CD4-positive, alpha-beta T cell treated with Interleukin-15 for 1 hour (primary cell): ENCODE measurements around the gene TMEM178B.
"Not testable (repeated sequence)": the region's sequence is repeated elsewhere in the genome, so short reads cannot be mapped to it uniquely, and the experiment has no call there.

ENCODE experiments used
- DNase-seq: peaks from one replicate; pipeline ENCODE4 v3.0.0-alpha.2; 2020

Gene TMEM178B

DNA sequence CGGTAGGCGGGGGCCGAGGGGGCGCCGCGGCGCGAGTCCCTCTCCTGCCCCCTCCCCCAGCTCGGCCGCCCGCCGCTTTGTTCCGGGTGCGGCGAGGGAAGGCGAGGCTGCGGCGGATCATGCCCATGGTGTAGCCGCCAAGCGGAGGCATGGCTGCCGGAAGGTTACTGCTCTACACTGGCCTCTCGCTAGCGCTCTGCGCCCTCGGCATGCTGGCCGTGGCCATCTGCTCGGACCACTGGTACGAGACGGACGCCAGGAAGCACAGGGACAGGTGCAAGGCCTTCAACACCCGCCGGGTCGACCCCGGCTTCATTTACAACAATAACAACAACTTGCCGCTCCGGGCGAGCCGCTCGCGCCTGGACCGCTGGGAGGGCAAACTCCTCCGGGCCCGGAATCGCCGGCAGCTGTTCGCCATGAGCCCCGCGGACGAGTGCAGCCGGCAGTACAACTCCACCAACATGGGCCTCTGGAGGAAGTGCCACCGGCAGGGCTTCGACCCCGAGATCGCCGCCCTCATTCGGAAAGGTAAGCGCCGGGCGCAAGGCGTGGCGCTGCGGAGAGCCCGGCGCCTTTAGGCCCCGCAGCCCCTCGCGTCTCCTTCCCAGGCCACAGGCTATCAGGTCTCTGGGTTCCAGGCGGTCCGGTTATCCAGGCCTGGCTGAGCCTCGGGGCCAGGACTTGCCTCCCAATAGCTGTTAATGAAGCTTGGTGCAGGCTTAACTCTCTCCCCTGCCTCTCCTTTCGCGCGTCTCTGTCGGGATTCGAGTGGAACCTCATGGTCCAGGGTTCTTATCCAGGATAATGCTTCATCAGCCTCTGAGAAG lies 513 bp downstream of the TMEM178B start:
- no peak for DNase-seq

DNA sequence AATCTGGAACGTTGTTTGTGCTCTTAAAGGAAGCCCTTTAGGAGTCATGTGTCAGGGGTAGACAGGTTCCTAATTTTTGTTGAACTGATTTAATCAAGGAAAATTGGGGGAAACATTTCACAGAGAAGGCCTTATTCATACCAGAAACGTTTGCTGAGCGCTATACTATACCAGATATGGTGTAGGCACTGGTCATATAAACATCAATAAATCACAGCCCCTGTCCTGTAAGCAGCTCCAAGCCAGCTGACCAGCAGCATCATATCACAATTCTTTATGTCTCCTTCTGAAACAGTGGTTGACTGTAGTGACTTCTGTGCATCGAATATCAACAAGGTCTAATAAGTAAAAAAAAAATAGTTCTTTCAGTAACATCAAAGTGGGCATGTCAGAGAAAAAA lies 1.1 kb downstream of the TMEM178B start:
- no peak for DNase-seq

DNA sequence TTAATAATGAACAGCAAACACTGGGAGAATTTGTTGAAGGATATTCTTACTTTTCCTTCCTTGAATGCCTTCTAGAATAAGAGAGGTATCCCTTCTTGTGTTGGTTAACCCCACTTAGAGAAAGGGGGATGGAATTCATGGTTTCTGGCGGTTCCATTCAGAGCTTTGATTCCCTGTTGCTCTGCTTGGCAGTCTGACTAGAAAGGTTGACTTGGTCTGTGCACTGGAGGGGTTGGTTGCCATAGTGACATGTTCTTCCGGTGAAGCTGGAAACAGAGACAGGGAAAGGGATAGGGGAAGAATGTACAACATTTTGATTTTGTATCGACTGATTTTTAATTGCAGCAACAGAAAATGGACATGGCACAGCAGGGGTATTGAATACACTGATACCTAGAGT lies 2.5 kb downstream of the TMEM178B start:
- DNase-seq, result no peak

DNA sequence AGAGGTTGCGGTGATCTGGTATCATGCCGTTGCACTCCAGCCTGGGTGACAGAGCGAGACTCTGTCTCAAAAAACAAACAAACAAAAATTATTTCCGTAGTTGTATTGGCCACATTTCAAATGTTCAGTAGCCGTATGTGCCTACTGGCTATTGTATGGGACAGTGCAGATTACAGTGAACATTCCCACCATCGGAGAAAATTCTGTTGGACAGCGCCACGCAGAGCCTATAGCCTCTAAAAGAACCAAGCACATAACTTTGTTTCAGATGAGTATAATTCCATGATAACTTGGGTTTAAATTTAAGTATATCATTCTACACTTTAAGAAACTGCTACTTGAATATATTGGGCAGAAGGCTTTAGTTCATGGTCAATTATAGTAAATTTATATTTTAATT lies 5.4 kb downstream of the TMEM178B start:
- no peak for DNase-seq

DNA sequence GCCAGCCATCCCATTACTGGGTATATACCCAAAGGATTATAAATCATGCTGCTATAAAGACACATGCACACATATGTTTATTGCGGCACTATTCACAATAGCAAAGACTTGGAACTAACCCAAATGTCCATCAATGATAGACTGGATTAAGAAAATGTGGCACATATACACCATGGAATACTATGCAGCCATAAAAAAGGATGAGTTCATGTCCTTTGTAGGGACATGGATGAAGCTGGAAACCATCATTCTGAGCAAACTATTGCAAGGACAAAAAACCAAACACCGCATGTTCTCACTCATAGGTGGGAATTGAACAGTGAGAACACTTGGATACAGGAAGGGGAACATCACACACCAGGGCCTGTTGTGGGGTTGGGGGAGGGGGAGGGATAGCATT lies 15.6 kb downstream of the TMEM178B start:
- DNase-seq, result not testable (repeated sequence)

DNA sequence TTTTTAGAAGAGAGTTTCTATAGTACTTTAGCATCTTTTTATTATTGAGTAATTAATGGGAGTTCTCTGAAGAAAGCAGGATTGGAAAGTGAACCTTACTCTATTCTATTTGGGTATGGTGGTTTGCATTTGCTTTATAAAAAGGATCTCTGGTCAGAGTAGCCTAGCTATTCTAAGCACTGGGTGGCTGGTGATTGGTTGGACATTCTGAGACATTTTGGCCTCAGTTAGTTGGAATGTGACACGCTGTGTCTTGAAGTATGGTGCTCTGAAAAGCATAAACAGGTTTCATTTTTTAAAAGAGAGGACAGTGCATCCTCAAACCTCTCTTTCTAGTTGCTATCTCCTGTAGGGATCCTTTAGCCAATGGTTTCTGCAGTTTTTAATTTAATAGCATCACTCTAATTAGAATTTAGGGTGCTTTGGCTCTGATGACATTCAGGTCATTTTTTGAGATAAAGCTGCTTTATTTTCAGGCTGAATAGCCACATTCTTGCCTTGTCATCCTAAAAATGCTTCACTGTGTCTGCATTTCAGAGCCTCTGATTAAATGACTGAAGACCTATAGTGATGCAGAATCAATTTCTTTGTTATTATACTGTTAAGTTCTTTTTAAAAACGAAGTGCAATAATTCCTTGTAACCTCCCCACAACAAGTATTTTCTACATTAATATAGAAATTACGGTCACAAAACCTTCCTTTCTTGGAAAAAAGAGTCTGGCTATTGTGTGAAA lies 20.6 kb downstream of the TMEM178B start:
- DNase-seq, result no peak

DNA sequence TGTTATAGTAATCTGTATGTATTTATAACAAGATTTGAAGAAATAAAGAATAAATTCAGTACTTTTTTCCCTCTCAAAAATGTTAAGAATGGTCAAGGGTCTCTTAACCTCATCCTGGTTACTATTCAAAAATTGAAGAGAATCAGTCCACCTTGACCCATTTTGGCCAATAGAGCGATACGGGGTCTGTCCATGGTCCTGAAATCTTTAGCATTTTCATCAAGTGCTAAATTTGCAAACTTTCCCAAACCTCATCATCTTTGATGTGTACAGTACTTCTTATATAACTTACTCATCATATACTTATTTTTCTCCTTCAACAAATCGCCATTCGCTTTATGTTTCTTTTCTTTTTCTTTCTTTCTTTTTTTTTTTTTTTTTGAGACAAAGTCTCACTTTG lies 23.6 kb downstream of the TMEM178B start:
- DNase-seq, result no peak

DNA sequence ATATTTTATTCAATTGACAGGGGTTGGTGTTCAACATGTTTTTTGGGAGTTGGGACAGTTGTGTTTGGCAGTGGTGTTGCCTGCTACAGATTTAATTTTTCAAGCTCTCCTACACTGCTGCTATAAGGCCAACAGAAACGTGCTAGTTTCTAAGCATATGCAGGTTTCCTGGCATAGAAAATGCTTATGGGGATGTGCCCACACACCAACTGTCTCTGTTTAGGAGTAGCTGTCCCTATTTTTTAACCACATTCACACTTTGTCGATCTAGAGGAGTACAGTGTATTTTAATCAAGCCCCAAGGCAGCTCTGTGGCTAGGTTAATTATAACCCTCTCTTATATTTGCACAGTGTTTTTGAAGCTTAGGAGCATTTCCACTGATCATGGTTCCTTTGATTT lies 28.6 kb downstream of the TMEM178B start:
- DNase-seq, result no peak

DNA sequence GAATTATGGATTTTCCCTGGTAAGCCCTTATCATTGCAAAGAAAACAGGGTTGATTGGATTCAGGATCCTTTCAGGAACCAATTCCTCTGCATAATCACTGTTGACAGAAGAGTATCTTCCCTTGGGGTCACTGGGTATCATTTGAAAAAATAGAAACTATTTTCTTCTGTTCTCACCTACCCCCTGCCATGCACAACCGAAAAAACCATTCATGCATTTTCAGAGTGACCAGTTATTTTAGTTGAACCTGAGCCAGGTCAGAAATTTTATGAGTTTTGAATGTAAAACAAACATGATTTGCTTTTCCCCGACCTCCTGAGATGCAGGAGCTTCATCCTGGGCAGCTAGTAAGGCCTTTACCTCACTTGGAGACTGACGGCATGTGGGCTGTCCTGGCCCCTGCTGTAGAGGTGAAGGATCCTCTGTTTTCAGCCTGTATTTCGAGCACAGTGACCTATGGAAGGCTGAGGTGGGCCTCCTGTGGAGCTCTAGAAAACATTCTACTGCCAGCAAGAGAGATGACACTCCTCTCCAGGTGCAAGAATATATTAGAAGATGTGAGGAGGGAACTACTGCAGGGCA lies 30.1 kb downstream of the TMEM178B start:
- DNase-seq, result no peak

DNA sequence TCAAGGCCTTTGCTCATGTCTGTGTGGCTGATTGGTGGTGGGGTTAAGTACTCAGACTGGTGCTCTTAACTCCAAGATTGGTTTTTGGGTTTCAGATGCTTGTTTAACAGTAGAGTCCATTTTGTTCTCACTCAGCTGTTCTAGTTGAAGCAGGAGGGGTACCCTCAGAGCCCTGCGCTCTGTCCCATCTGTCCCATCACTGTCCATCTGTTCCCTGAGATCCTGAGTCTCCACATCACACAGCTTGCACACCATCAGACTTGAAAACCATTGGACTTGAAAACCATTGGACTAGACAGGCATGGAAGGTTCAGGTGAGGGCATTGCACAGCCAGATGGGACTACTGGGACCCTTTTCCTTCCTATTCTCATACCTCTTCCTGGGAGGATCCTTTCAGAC lies 39.3 kb downstream of the TMEM178B start:
- DNase-seq, result no peak

DNA sequence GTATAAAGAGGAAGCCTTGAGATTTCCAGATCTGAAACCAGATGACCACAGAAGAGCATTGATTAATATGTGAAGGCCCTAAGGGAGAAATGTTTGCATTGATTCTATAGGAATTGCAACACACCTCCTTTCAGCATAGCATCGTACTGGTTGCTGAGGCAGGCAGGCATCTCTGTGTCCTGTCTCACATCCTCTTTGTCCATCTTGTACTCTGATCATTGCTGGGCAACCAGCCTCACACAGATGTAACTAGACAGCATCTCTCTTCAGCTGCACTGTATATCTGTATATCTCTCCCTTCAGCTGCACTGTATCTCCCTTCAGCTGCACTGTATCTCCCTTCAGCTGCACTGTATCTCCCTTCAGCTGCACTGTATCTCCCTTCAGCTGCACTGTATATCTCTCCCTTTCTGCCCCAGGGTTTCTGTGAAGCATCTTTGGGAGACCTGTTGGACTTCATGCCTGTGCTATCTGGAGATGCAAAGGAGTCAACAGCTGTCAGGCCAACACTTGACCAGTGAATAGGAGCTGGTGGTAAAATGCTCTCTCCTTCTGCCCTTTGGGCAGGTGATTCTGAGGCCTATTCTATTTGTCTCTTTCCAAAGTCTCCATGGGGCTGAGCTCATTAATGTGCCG lies 40.3 kb downstream of the TMEM178B start:
- DNase-seq, result no peak

DNA sequence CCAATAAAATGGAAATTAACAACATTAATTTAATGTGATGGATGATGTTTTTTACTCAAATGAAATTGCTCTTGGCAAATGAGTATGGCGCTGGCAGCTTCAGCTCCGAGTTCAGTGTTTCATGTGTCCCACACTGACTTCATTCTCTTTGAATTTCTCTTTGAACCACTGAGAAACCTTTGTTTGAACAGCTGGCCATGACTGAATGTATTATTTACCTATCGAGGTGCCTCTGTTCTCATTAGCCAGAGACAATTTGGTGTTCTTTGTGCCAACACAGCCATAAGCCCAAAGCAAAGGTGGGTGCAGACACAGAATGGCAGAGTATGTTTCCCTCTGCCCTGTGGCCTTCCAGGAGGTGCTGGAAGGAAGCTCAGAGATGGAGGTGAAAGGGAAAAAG lies 42.1 kb downstream of the TMEM178B start:
- no peak for DNase-seq

DNA sequence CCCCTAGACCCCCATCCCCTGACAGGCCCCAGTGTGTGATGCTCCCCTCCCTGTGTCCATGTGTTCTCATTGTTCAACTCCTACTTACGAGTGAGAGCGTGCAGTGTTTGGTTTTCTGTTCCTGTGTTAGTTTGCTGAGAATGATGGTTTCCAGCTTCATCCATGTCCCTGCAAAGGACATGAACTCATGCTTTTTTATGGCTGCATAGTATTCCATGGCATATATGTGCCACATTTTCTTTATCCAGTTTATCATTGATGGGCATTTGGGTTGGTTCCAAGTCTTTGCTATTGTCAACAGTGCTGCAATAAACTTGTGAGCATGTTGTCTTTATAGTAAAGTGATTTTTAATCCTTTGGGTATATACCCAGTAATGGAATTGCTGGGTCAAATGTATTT lies 42.8 kb downstream of the TMEM178B start:
- not testable (repeated sequence) for DNase-seq

DNA sequence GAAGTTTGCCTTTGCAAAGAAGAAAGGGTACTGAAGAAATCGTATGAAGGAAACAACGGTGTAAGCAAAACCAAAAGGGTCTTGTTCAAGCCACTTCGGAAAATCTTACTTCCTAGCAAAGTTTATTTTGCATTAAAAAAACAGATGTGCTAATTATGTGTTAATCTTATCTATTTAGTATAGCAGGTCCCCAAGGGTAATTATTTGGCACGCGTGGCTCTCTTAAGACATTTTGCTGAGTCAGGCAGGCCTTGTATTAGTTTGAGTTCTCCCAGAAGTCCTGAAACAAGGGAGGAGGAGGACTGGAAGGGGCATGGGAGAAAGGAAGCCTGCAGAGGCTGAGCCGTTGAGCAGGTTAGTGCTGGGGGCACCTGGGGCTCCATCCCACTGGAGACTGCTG lies 44.9 kb downstream of the TMEM178B start:
- DNase-seq, result no peak

DNA sequence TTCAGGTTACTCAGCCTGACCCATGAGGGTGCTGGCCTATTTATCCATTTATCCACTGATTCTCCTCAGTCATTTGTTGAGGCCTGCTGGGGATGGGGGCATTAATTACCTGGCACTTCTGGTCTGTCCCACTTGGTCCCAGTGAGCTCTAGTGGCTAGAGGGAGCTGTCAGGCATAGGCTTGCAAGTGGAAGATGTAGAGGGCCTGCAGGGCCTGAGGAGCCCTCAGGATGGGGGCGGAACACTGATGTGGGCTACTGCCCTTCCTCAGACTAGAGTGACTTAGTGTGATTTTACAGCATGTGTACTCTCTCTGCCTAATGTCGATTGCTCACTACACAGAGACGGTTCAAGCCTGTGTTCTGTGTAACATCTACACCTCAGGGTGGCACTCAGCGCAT lies 45.3 kb downstream of the TMEM178B start:
- DNase-seq, result no peak

DNA sequence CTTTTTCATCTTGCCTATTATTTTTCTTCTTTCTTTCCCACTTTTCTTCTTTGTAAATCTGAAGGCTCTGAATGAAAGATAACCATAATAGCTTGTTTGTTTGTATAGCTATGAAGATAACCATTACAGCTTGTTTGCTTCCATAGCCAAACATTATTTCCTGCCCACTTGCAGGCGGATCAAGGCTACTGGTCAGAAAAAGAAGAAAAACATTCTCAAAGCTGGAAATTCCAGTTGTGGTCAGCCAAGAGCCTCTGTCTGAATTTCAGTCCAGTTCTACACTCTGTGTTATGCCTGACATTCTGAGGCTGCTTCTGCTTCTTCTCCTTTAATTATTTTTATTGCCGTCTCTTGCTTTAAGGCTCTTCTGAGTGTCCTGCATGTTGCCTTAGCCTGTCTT lies 48.9 kb downstream of the TMEM178B start:
- DNase-seq, result no peak

DNA sequence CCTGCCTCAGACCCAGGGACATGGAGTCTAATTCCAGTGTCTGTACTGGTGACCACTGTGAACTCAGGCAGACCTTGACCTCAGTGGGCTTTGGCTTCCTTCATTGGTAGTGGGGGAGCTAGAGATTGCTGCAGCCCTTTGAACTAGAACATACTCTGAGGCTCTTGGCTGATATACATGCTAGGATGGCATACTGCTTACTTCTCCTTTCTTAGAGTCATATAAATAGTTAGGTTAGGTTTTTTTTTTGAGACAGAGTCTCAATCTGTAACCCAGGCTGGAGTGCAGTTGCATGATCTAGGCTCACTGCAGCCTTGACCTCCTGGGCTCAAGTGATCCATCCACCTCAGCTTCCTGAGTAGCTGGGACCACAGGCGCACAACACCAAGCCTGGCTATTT lies 49.7 kb downstream of the TMEM178B start:
- DNase-seq, result no peak

DNA sequence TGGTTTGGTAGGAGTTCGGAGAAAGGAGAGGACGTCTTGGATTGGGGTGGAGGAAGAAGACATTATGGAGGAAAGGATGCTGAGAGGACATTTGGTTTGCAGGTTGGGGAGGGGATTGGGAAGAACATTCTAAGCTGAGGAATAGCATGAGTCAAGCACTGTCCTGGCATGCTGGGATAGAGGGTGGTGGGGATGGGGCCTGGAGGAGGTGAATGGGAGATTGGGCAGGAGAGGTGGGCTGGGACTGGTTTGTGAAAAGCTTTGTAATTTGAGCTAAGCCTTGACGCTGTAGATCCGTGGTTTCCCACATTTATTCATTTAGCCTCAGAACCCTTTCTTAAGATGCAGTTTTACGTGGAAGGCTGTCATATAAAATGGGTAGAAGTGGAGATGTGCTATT lies 52.2 kb downstream of the TMEM178B start:
- DNase-seq, result no peak

DNA sequence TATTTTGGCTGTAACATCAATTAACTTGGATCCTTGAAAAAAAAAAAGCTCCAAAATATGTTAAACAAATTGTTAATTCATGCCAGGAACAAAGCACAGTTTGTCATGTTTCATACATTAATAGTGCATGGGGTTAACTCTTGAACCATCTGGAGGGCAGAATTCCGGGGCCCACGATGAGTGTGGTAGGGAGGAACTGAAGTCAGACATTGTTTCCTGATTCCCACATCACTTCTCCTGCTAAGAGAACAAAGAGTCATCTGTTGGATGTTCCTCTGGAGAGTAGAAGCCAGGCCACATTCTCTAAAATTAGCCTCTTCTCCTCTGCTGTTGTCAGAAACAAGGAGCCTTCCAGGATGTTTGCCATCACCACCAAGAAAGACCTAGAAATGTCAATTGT lies 54.6 kb downstream of the TMEM178B start:
- no peak for DNase-seq

DNA sequence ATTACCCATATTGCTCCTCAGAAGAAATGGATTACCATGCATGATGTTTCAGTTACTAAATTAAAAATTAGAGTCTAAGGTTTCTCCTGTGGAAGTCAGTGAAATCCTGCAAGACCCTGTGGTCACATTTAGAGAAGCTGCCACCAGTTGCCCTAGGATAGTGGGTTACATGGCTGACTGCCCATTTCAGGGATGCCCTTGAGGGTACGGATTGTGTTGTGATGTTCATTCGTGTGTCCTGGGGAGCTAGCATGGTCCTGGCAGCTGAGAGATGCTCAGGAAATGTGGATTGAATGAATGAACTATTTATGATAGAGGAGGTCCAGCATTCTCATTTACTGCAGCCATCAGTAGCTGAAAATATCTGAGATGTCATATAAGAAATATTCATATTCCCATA lies 55.1 kb downstream of the TMEM178B start:
- DNase-seq, result no peak

DNA sequence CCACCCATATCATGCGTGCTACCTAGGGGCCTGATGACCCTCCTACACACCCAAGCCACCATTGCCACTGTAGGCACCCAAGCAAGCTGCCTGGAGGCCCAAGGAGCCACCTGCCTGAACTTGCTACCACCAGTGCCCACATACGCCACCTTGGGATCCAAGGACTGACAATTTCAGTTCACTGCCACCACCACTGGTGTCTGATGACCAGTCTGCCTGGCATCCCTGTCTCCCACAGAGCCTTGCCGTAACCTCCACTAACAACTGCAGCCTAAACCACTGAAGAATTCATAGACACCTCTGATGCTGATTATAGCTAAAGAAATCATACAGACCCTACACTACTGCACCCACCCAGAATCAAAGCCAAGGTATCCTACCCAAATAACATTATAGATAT lies 58.8 kb downstream of the TMEM178B start:
- no peak for DNase-seq

DNA sequence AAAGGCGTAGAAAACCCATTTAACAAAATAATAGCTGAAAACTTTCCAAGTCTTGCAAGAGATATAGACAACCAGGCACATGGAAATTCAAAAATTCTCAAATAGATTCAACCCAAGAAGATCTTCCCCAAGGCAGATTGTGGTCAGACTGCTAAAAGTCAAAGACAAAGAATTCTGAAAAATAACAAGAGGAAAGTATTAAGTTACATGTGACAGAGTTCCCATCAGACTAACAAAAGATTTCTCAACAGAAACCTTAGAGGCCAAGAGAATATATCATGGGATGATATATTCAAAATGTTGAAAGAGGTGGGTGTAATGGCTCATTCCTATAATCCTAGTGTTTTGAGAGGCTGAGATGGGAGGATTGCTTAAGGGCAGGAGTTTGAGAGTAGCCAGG lies 59.8 kb downstream of the TMEM178B start:
- DNase-seq, result no peak

DNA sequence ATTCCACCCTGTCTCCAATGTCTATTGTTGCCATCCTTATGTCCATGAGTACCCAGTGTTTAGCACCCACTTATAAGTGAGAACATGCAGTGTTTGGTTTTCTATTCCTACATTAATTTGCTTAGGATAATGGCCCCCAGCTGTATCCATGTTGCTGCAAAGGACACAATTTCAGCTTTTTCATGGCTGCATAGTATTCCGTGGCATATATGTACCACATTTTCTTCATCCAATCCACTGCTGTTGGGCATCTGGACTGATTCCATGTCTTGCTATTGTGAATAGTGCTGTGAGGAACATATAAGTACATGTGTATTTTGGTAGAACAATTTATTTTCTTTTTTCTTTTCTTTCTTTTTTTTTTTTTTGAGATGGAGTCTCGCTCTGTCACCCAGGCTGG lies 68.2 kb downstream of the TMEM178B start:
- DNase-seq, result no peak
